Spleen (tissue), 13 donors: Measurements from ENCODE around the gene ZNF705A. TPM values are rescaled to one million over a fixed set of nuclear protein-coding genes. Genes with fewer than 3 reads are reported as not detected.
"Not testable (repeated sequence)": the region's sequence is repeated elsewhere in the genome, so short reads cannot be mapped to it uniquely, and the experiment has no call there.

Experiments
- DNase-seq: peaks from one replicate; pipeline ENCODE4 v3.0.0-alpha.2; 2020
- H3K27ac ChIP-seq, 8 donors: fragments of 200-600 bp; sonication (generic) in 7 of 8; 1 replicate in 4 of 8; 2 replicates in 4 of 8; pipeline versions ENCODE4 v1.5.0 to v1.8.0; 2016 to 2021; ENCODE audit warnings: inconsistent platforms in 4 of 8, mild to moderate bottlenecking in 4 of 8, moderate library complexity in 1 of 8
- H3K27me3 ChIP-seq, 7 donors: fragments of 200-600 bp; sonication (generic) in 6 of 7; replicated peaks in 1 of 7; 1 replicate in 4 of 7; 2 replicates in 3 of 7; pipeline versions ENCODE4 v1.5.0 to v1.8.0; 2016 to 2021; ENCODE audit warnings: inconsistent platforms in 3 of 7, mild to moderate bottlenecking in 1 of 7
- H3K36me3 ChIP-seq, 6 donors: fragments of 200-600 bp; sonication (generic) in 5 of 6; 1 replicate in 4 of 6; 2 replicates in 2 of 6; pipeline versions ENCODE4 v1.5.0 to v1.8.0; 2016 to 2021; ENCODE audit warnings: inconsistent platforms in 2 of 6
- H3K4me1 ChIP-seq, 6 donors: fragments of 200-600 bp; sonication (generic) in 5 of 6; 1 replicate in 3 of 6; 2 replicates in 3 of 6; pipeline versions ENCODE4 v1.5.0 to v1.8.0; 2016 to 2021; ENCODE audit warnings: inconsistent platforms in 3 of 6
- H3K4me3 ChIP-seq, 8 donors: fragments of 200-600 bp; sonication (generic) in 7 of 8; 1 replicate in 4 of 8; 2 replicates in 4 of 8; pipeline versions ENCODE4 v1.5.0 to v1.8.0; 2016 to 2021; ENCODE audit warnings: inconsistent platforms in 4 of 8, mild to moderate bottlenecking in 4 of 8, moderate library complexity in 2 of 8
- H3K9me3 ChIP-seq, 8 donors: fragments of 200-600 bp; sonication (generic) in 7 of 8; 1 replicate in 4 of 8; 2 replicates in 4 of 8; pipeline versions ENCODE4 v1.5.0 to v1.8.0; 2016 to 2021; ENCODE audit warnings: inconsistent platforms in 4 of 8
- CTCF ChIP-seq, 11 experiments: fragments of 200-600 bp in 7 of 11; fragments of 450-650 bp in 4 of 11; sonication (generic) in 4 of 11; IDR thresholded peaks in 8 of 11; conservative IDR thresholded peaks in 3 of 11; 1 replicate in 7 of 11; 2 replicates in 4 of 11; pipeline versions ENCODE4 v1.4.0 to v1.8.0; 2016 to 2021; ENCODE audit warnings: antibody characterized with exemption in 11 of 11, inconsistent platforms in 4 of 11, mild to moderate bottlenecking in 1 of 11
- POLR2A ChIP-seq, 3 donors: fragments of 450-650 bp; IDR thresholded peaks; one replicate each; pipeline ENCODE4 v1.5.1; 2017; ENCODE audit warnings: antibody characterized with exemption in 3 of 3, mild to moderate bottlenecking in 1 of 3
- POLR2AphosphoS5 ChIP-seq, 3 donors: sonication (generic); formaldehyde crosslinking; IDR thresholded peaks; one replicate each; pipeline ENCODE4 v1.5.1; 2017; ENCODE audit warnings: antibody characterized with exemption in 3 of 3
- WGBS, 5 donors: extraction: QIAGEN DNeasy Blood & Tissue Kit in 3 of 5; methylation state at CpG; one replicate each; pipeline versions ENCODE4 v1.1.5 to v1.1.7; 2013 to 2018; 5-methylcytosine and 5-hydroxymethylcytosine counted together
- intact Hi-C: fragments of 100-400 bp; cut with DNase I; formaldehyde crosslinking; loops from one replicate; pipeline ENCODE4 v1.15.0; 2023; ENCODE audit warnings: low total_unique reads
- long read RNA-seq, 2 donors: transcript quantifications; one replicate each; lab custom pipeline, GENCODE V29; 2026
- polyA plus RNA-seq, 3 donors: library from polyadenylated mRNA; stranded (reverse); fragments of 200-250 nt; gene quantifications; one replicate each; pipeline ENCODE4 v1.2.1, GENCODE V29; 2013
- total RNA-seq, 7 donors: library from RNA; depleted of rRNA in 3 of 7; stranded (reverse); fragments of >200 nt in 3 of 7; fragmentation: NEBNext Ultra II Directional in 4 of 7; extraction: Animal tissue kit (Norgen Biotek cat#: 25700) in 4 of 7; gene quantifications; one replicate each; pipeline versions ENCODE4 v1.1.0 to v1.2.1, GENCODE V29; 2016 to 2021
- donor health status: healthy with polysubstance abuse.
- donor health status: DM: no; HTN: no; CAD: no; lungs with moderate emphysema.
- donor health status: DM: no; HTN: no; CAD: no.
- donor health status: Bipolar disorder and iron deficiency.
- donor health status: healthy.
- donor health status: DM: no; HTN: no; CAD: no.
- donor health status: DM: yes; HTN: yes; CAD: no.

The ZNF705A gene
- total RNA-seq (under 1 TPM in 1 of 7 donors, not detected in 6; 0.19 TPM), polyA plus RNA-seq (not detected)
- long read RNA-seq, donor 1: 0 reads
- long read RNA-seq, donor 2: 0 reads

DNA sequence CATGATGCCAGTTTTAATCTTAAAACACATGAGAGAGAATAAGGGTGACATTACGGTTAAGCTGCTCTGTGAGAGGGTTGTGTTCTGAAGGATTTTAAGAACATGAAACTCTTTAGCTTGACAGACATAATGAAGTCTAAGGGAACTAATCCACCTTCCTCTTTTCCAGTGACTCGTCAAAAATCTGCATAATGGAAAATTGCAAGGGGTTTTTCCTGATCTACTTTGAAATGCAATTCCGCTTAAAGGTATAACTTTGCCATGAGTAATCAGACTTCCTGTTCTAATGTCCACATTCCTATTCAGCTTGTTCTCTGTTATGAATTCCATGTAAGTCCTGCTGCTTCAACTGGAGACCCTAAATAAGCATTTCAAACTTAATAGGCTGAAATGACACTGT is at the start of gene ZNF705A:
ZNF705A (plus strand) TSS at position 171 of the 400 bp plus-strand sequence. CDS start 15,611 bp downstream, outside the sequence.
- TF ChIP-seq CTCF (IDR thresholded peaks at IDR 0.05 in 8 of 11, conservative IDR thresholded peaks at IDR 0.05 in 3 of 11) (no peak), POLR2AphosphoS5 (IDR thresholded peaks at IDR 0.05) (no peak), POLR2A (IDR thresholded peaks at IDR 0.05) (no peak)
- Histone ChIP-seq H3K9me3 (no peaks in the 10 kb centered on the region), H3K36me3 (no peaks in the 10 kb centered on the region), H3K4me1 (peaks cover 0 to 13% (median 1%) of the 10 kb centered on the region in 6 donors), H3K4me3 (peak within 1 kb of the TSS in 1 of 8 donors; percentile 26), H3K27ac (peak within 1 kb of the TSS in 7 of 8 donors; percentile 7 to 80 (median 66)), H3K27me3 (peaks cover 0 to 7% (median 0%) of the 10 kb centered on the region in 7 donors)
- intact Hi-C loops: no loop called here
- DNase-seq: no peak
- 18 to 36% (median 25%) methylated on average over 3 of the region's 3 CpGs for WGBS, 5 donors

GRCh38 chr12:8108808-8109398 is 47.9 kb upstream of the ZNF705A start:
- Histone ChIP-seq H3K4me1 (peaks cover 0 to 8% (median 5%) of the 10 kb centered on the region in 6 donors), H3K36me3 (peaks cover 0 to 50% (median 1%) of the 10 kb centered on the region in 6 donors), H3K27ac (no peak overlapping the region), H3K9me3 (peaks cover 0 to 15% (median 6%) of the 10 kb centered on the region in 8 donors), H3K27me3 (no peaks in the 10 kb centered on the region), H3K4me3 (no peak overlapping the region)
- no peak for TF ChIP-seq POLR2AphosphoS5 (IDR thresholded peaks at IDR 0.05)
- peak; percentile 83 to 97 (median 95) for TF ChIP-seq CTCF (IDR thresholded peaks at IDR 0.05 in 8 of 11, conservative IDR thresholded peaks at IDR 0.05 in 3 of 11)
- no peak for TF ChIP-seq POLR2A (IDR thresholded peaks at IDR 0.05)
- intact Hi-C loops: no loop called here
- DNase-seq: peak; percentile 84
- WGBS, 5 donors: 0 to 2% (median 1%) methylated on average over 3 of the region's 3 CpGs

GRCh38 chr12:8113117-8113516 is 43.7 kb upstream of the ZNF705A start:
- WGBS, 5 donors: 88 to 98% (median 93%) methylated on average over 4 of the region's 4 CpGs
- H3K27me3 ChIP-seq, DNase-seq, H3K4me3 ChIP-seq, H3K9me3 ChIP-seq, H3K27ac ChIP-seq, H3K4me1 ChIP-seq: not testable (repeated sequence)
- peaks cover 0 to 20% (median 0%) of the 10 kb centered on the region in 6 donors for H3K36me3 ChIP-seq
- intact Hi-C loops: loop anchor here (5.0 kb wide), 1 partner anchor 119 kb away; no protein-coding TSS in a partner anchor

- Histone ChIP-seq H3K4me3 (no peak overlapping the region), H3K27me3 (no peaks in the 10 kb centered on the region), H3K9me3 (no peaks in the 10 kb centered on the region), H3K36me3 (peaks cover 0 to 25% (median 0%) of the 10 kb centered on the region in 6 donors), H3K27ac (no peak overlapping the region), H3K4me1 (peaks cover 0 to 23% (median 6%) of the 10 kb centered on the region in 6 donors)
- 88 to 98% (median 93%) methylated on average over 4 of the region's 4 CpGs for WGBS, 5 donors
- TF ChIP-seq CTCF (IDR thresholded peaks at IDR 0.05 in 8 of 11, conservative IDR thresholded peaks at IDR 0.05 in 3 of 11): no peak
- no peak for TF ChIP-seq POLR2AphosphoS5 (IDR thresholded peaks at IDR 0.05)
- no peak for TF ChIP-seq POLR2A (IDR thresholded peaks at IDR 0.05)
- DNase-seq: no peak
- intact Hi-C loops: no loop called here
Measured at GRCh38 chr12:8120072-8120713, 36.6 kb upstream of the ZNF705A start.
